ENCODE measurements around the gene HDHD5. TPM values are rescaled to one million over a fixed set of nuclear protein-coding genes. Genes with fewer than 3 reads are reported as not detected.

Gene HDHD5
- total RNA-seq, 2 experiments from 2014 or later: 56.3 to 57.4 TPM

DNA sequence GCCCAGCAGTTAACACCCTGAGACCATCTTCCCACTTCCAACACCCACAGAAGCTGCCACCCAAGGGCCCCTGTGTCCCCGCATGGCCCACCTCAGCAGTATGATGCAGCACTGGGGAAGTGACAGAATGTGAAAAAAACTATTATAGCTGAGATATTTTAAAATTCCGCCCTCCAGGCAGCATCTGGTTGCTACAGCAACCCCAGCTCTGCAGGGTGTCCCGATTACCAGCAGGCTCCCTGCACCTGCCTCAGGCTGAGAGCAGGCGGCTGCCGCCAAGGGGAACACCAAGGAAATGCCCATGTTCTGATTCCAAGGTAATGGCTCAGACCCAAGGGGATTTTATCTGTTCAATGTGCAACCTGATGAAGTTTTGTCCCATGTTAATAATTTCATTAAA lies 27.4 kb downstream of the HDHD5 start:
- CTCF ChIA-PET: interaction anchor here (0.7 kb wide), 1 partner anchor 332 kb away, joined by 3 read pairs; no protein-coding TSS in a partner anchor
- POLR2A ChIA-PET: interaction anchor here (0.7 to 1.5 kb wide), 2 partner anchors 19 to 26 kb away, joined by 4 to 6 read pairs; no protein-coding TSS in a partner anchor

DNA sequence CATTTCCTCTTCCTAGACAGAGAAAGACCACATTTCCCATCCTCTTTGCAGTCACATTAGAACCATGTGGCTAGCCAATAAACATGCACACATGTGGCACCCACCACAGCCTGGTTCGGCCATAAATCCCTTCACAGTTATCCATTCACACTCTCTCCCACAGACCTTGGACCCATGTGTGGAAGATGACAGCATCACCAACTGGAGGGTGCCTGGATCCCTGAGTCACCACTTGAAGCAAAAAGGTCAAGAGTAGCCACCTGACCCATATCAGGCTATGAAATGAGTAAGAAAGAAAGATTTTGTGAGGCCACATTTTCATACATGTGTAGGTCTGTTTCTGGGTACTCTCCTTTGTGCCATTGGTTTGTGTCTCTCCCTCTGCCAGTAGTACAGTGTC lies 28.9 kb downstream of the HDHD5 start:
- POLR2A ChIA-PET: no interaction called here
- CTCF ChIA-PET: no interaction called here

DNA sequence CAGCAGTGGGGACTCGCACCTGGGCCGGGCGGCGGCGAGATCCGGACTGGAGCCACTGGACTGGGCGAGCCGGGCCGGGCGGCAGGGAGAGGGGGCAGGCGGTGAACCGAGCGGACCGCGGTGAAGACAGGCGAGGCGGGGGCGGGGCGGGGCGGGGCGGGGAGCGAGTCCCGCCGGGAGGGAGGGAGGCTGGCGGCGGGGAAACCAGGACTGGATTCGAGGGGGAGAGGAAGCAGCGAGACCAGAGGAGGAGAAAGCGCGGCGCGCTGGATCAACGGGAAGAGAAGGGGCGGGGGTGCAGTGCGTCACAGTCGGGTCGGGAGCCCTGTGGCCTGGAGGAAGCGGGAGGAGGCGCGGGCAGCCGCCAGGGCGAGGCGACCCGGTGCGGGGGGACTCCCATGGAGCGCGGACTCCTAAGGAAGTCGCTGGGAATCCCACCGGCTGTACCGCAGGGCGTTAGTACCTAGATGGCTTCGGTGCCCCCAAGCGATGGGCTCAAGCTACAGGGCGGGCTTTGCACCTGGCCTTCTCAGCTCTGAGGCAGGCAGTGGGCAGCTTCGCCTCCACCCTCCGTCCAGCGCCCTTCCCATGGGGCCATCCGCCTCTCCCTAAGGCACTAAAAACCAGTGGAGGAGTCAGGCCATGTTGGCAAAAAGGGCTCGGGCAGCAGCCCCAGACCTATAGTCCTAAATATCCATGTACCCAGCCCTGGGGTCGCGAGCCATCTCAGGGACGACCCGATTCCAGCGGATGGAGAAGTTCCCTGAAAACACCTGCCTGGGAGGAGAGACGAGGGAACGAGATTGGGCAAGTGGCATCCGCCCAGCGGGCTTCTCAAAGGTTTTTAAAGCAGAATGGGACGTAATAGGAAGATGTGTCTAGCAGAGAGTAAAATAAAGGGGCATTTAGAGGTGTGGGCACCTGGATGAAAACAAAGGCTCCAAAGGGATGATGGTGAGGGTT lies 37.6 kb downstream of the HDHD5 start, which contains the start of gene TMEM121B:
Gene TMEM121B (minus strand): TSS at position 128 of the 963 bp plus-strand sequence. CDS start 233 bp downstream, outside the sequence.
- ChIA-PET POLR2A (no interaction called here), CTCF (no interaction called here)

DNA sequence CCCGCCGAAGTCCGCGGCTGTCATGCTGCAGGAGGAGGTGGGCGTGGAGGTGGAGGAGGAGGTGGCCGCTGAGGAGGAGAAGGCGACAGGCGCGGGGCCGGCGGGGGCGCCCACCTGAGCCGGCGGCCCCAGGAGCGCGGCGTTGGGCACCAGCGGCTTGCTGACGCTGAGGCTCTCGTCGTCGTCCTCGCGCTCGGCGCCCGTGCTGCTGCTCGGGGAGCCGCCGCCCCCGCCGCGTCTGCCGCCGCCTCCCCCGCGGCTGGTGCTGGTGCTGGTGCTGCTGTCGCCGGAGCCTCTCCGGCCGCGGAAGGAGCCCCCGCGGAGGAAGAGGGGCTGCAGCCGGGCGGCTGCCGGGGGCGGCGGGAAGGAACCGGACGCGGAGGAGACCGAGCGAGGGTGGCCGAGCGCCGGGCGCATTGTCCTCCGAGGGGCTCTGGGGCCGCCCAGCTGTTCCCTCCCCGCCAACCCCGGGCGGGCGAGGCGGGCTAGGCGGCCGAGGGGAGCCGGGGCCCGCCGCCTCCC lies 38.3 kb downstream of the HDHD5 start:
- CTCF ChIA-PET: no interaction called here
- POLR2A ChIA-PET: no interaction called here

DNA sequence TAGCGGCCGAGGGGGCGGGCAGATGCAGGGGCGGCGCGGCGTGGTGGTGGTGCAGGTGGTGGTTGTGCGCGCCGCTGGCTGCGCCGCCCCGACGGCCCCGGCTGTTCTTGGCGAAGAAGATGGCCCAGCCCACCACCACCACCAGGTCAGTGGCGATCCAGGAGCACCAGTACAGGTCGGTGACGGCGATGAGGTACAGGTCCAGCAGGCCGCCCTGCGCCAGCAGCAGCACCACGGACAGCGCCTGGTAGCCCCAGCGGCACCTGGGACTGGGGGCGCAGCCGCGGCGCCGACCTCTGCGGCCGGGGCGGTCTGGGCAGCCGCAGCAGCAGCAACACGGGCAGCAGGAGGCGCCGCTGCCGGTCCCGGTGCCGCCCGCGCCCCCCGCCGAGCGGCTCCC lies 38.8 kb downstream of the HDHD5 start:
- ChIA-PET CTCF (no interaction called here), POLR2A (interaction anchor here (1.1 kb wide), 1 partner anchor 40 kb away, joined by 4 read pairs; no protein-coding TSS in a partner anchor)

DNA sequence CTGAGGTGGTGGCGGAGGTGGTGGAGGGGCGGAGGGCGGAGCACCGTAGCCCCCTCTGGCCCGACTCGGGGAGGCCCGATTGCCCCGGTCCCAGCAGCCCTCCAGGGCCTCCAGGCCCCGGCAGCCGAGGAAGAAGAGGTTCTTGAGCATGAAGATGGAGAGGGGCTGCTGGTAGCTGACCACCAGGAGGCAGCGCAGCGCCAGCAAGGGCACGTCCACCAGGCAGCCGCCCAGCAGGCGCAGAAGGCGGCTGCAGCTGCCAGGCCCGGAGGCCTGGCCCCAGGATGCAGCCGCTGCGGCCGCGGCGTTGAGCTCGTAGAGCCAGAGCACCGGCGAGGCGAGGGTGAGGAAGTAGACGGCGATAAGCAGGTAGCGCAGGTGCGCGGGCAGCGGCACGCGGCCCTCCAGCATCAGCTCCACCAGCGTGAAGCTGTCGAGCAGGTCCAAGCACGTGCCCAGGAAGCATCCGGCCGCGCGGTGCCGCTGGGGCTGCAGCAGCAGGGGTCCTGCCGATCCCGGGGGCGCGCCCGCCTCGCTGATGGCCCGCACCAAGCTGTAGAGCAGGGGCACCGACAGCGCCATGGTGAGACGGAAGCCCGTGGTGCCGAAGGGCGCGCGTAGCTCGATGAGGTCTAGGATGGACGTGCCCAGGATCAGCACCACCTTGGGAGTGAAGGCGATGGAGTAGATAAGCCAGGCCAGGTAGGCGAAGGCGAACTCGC lies 39.4 kb downstream of the HDHD5 start:
- CTCF ChIA-PET: no interaction called here
- POLR2A ChIA-PET: interaction anchor here (1.1 kb wide), 1 partner anchor 40 kb away, joined by 4 read pairs; no protein-coding TSS in a partner anchor

DNA sequence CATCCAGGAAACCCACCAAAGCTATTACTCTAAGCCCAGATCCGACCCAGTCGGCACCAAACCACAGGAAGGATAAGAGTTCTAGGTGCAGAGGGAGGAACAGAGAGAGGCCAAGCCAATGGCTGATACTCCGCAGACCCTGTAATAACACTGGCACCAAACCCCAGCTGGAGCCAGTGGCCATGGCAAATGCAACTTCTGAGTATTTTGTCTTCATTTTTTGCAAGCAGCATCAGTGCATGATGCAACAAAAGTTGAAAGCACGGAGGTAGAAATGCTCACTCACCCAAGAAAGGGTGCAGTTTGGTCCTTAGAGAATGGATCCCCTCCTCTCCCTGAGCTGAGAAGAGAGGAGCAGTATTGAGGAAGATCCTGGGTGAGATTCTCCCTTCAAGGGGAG lies 40.7 kb downstream of the HDHD5 start:
- CTCF ChIA-PET: interaction anchor here (0.5 to 1.7 kb wide), 2 partner anchors 43 to 859 kb away, joined by 3 to 6 read pairs; no protein-coding TSS in a partner anchor
- POLR2A ChIA-PET: no interaction called here

DNA sequence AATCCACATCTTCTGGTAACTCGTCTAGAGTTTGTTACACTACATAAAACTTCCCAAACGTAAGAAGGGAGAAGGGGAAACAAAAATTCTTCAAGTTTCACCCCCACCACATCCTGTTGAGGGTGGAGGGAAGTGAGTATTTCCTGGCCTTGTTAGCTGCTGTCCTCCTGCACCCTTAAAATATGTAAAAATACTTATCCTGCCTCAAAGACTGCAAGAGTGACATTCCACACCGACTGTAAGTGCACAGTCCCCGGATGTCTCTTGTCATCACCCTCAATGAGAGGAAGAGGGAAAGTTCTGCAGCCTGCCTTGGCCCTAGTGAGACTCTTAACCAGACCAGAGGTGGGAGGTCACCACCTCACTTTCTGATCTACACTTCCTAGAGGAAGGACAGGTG lies 41.2 kb downstream of the HDHD5 start:
- POLR2A ChIA-PET: no interaction called here

DNA sequence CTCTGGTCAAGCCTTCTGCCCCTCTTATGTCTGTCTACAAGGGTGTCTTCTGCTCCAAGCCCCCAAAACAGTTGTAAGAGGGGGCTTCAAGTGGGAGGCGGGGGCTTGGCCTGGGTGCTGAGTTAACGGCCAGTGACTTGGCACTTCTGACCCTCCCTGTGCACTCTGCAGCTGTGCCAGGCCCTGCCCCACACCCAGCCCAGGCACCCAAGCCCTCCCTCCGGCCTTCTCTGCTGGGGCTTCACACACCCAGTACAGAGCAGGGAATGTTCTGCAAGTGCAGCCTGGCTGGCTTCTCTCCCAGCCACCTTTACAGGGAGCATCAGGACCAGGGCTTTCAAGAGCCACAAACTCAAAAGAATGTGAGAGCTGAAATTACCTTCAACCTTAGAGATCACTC lies 41.7 kb downstream of the HDHD5 start:
- CTCF ChIA-PET: interaction anchor here (1.5 to 1.8 kb wide), 4 partner anchors 10 to 55 kb away, joined by 3 to 6 read pairs (median 5); no protein-coding TSS in a partner anchor
- POLR2A ChIA-PET: no interaction called here

More for the DNA sequence above, 41.2 kb downstream of the HDHD5 start:
- CTCF ChIA-PET: interaction anchor here (1.5 to 1.7 kb wide), 3 partner anchors 30 to 54 kb away, joined by 3 to 6 read pairs (median 4); no protein-coding TSS in a partner anchor

DNA sequence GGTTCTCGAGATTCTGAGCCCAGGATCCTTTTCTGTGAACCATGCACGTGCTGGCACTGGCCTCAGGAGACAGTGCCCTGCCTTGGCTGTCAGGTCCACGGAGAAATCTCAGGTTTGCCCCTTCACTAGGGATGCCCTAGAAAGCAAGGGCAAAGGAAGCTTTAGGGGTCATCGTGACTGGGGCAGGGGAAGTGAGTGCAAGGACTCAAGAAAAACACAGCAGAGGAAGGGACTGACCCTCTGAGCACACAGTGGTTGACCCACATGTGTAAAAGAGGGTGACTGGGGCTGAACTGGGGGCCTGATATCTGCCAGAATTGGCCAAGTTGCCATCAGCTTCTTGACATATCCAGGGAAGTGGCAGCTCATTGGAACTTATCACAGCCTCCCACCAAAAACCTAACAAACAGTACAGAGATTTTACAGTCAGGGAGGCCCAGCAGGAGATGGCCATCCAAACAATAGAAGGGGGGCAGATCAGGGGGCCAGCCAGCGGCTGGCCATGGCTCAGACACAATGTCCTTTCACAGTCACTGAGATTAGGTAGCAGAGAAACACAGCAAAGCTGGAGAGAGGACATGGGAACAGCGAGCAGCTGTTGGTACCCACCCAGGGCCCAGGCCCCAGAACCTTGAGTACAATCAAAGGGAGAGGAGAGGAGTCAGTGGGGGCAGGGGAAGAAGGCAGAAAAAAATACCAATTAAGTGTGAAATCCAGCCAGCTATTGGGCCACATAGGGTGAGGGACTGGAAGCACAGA lies 42.3 kb downstream of the HDHD5 start:
- ChIA-PET CTCF (interaction anchor here (1.4 to 1.8 kb wide), 4 partner anchors 9 to 56 kb away, joined by 3 to 6 read pairs (median 4); no protein-coding TSS in a partner anchor), POLR2A (interaction anchor here (0.6 kb wide), 1 partner anchor 30 kb away, joined by 3 read pairs; no protein-coding TSS in a partner anchor)

DNA sequence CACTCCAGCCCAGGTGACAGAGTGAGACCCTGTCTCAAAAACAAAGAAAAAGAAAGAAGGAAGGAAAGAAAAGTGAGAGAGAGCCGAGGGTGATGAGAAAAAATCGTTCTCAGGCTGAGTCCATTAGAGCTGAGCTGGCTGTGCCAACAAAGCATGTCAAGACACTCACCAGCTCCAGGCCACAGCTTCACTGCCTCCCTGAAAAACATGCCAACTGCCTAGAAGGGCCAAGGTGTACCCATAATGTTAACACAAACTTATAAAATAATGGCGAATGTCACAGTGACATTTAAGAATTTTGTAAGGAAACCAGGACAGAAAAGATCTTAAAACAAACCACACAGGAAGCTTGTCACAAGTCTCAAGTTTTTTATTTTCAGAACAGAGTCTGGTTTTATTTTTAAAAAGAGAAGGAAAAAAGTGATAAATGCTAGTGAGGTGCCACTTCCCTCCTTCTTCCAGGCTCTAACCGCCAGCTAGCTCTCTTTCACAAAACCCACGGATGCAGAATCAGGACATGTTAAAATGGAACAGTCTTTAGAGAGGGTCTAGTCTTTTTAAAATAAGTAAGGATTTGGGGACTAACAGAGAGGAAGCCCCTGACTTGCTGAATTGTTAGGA lies 43.0 kb downstream of the HDHD5 start:
- POLR2A ChIA-PET: no interaction called here
- CTCF ChIA-PET: interaction anchor here (1.4 to 1.8 kb wide), 3 partner anchors 8 to 56 kb away, joined by 3 to 6 read pairs (median 4); no protein-coding TSS in a partner anchor

DNA sequence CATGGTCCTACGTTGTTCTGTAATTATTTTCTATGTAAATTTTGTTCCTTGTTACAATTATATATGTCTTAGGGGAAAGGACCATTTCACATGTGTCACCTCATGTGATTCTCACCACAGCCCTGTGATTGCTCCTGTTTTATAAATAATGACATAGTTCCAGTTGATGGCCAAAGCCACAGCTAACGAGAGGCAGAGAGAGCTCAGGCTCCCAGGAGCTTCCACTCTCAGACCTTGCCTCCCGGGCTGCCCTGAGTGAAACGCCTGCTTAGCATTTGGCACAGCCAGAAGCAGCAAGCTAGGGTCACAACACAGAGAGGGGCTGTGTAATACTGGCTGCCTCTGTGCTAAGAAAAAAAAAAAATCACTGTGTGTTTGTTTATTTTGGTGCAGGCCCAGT lies 43.8 kb downstream of the HDHD5 start:
- CTCF ChIA-PET: no interaction called here
- POLR2A ChIA-PET: no interaction called here

DNA sequence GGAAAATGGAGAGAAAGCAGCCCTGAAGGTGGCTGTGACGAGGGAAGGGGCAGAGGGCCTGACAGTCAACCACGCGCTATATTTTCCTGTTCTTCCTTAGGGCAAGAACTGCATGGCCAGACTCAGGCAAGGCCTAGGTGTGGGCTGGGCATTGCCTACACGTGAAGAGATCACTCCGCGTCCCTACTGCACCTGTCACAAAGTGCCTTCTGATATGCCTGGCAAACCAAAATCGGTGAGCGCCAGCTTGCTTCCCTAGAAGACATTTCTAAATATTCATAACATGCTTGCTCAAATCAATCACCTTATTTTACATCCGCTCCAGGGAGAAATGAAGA lies 44.2 kb downstream of the HDHD5 start:
- CTCF ChIA-PET: no interaction called here
- POLR2A ChIA-PET: no interaction called here

DNA sequence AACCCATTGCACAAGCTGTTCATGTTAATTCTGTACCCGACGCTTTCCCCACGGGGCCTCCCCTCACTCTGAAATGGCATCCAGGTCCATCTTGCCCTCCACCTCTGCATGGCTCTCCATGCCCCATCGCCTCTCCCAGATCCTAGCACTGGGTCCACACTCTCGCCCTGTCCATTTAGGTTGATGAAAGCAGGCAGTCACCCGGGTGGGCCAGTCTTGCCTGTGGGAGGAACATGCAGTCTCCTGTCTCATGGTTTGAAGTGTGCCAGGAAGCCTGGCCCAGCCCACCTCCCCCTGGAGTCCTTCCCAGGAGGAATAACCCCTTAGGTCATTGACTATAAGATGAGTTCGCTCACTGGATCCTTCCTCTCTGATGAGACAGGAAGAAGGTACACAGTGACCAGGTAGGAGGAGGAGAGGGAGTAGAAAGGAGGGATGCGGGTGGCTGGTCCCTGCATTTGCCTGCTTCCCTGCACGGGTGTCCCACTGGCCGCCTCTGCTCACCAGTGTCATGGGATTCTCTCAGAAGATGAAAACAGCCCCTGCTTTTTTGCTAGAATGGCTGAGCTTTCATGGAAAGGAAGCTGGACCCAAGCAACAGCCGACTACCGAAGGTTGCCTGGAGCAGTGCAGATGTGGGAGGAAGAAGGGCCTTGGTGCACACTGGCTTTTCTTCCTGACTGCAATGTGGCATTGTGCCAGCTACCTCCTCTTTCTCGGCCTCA lies 44.7 kb downstream of the HDHD5 start:
- POLR2A ChIA-PET: interaction anchor here (0.6 kb wide), 1 partner anchor 20 kb away, joined by 8 read pairs; no protein-coding TSS in a partner anchor

DNA sequence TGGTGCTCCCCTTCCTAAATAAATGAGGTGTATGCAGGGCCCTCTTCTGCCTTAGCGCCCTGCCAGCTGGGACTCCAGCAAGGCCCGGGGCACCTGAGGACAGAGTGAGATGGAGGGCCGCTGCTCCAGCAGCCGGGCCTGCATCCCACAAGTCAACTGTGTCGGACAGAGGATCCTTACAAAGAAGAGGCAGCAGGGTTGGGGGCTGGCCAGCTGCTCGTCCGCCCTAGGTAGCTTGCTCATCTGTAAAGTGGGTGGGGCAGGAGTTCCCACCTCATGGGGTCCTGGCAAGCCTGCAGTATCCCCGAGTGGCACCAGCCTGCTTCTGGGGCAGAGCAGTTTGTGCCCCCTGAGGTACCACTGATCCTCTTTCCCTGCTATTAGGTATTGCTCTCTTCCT lies 45.5 kb downstream of the HDHD5 start:
- ChIA-PET POLR2A (interaction anchor here (0.6 kb wide), 1 partner anchor 21 kb away, joined by 8 read pairs; no protein-coding TSS in a partner anchor), CTCF (no interaction called here)

More for the DNA sequence above, 44.7 kb downstream of the HDHD5 start:
- CTCF ChIA-PET: no interaction called here

DNA sequence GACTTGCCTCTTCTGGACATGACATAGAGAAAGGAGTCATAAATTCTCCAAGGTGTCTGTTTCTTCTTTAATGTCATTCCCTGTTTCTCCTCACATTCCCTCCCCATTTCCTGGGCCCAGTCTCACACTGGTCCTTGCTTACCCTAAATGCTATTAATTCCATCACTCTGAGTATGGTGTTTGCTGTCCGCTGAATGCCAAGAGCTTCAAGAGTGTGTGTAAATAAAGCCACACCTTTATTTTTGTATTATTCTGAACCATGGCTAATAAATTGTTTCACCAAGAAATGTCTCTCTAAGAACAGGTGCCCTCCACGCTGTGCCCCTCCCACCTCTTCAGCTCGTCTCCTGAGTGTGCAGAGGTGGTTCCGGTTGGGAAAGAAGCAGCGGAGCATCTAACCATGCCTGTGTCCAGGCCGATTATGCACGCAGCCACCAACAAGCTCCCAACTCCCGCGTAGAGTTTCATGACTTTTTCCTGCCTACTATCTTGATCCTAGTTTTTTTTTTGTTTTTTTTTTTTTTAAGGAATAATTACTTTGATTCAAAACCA lies 46.5 kb downstream of the HDHD5 start:
- POLR2A ChIA-PET: interaction anchor here (0.6 kb wide), 1 partner anchor 22 kb away, joined by 3 read pairs; no protein-coding TSS in a partner anchor
- CTCF ChIA-PET: no interaction called here

DNA sequence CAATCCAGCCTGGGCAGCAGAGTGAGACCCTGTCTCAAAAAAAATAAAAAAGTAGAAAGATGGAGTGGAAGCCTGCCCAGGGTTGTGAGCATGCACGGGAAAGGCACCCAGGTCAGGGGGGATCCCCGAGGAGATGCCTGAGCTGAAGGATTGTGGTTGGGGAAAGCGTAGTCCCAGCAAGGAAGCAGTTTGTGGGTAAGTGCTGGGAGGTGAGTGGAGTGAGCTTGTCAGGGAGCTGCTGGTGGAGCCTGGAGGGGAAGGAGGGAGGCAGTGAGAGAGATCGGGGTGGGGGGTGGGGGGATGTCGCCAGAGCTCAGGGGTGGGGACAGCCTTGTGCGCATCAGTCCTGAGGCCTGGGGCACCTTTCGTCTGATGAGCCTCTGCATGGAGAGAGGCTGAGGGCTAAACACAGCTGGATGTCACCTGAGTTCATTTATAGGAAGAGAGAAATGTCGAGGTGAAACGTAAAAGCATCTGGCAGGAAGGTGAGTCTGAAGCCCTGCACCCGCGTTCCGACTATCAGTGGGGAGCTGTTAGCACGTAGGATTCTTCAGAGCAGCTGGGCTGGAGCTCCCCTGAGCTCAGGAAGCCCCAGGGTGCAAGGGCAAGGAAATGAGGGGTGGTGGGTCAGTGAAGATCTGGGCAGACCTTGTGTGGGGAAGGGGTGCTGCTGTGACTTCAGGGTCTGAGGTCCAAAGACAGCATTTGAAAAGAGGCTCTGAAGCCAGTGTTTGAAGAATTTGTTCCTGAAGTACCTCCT lies 48.1 kb downstream of the HDHD5 start:
- POLR2A ChIA-PET: no interaction called here
- CTCF ChIA-PET: interaction anchor here (0.7 kb wide), 2 partner anchors 64 to 454 kb away, joined by 3 to 4 read pairs; no protein-coding TSS in a partner anchor

Data from activated CD8-positive, alpha-beta memory T cell treated with anti-CD3 and anti-CD28 coated beads for 36 hours (primary cell).